GM23338 (cell line): ENCODE measurements around the gene CPHXL. TPM values are rescaled to one million over a fixed set of nuclear protein-coding genes. Genes with fewer than 3 reads are reported as not detected.

Source experiments
- ATAC-seq: fragments of 200-7000 bp; cut with Tn5 transposase; 3 replicates; pipeline ENCODE4 v1.9.1; 2020
- DNase-seq: peaks from one replicate; pipeline ENCODE4 v3.0.0-alpha.2; 2015; ENCODE audit warnings: low spot score
- H2AFZ ChIP-seq: fragments of 200-600 bp; sonication (generic); 2 replicates; pipeline ENCODE4 v1.8.0; 2016; ENCODE audit warnings: antibody characterized with exemption, mild to moderate bottlenecking, moderate library complexity
- H3F3A ChIP-seq: fragments of 200-600 bp; sonication (generic); replicated peaks from 2 replicates; pipeline ENCODE4 v1.8.0; 2017; ENCODE audit warnings: antibody characterized with exemption, mixed run types, low read depth
- H3K27ac ChIP-seq: fragments of 200-600 bp; sonication (generic); 2 replicates; pipeline ENCODE4 v1.6.1; 2016; ENCODE audit warnings: low read depth
- H3K27me3 ChIP-seq: fragments of 200-600 bp; sonication (generic); 2 replicates; pipeline ENCODE4 v1.8.0; 2016; ENCODE audit warnings: mild to moderate bottlenecking, mixed run types, moderate library complexity; ENCODE audit not compliant: insufficient read depth
- H3K36me3 ChIP-seq: fragments of 200-600 bp; sonication (generic); 2 replicates; pipeline ENCODE4 v1.8.0; 2016; ENCODE audit warnings: mild to moderate bottlenecking; ENCODE audit not compliant: insufficient read depth
- H3K4me1 ChIP-seq: fragments of 200-600 bp; sonication (generic); 2 replicates; pipeline ENCODE4 v1.8.0; 2016; ENCODE audit warnings: mild to moderate bottlenecking, moderate library complexity; ENCODE audit not compliant: insufficient read depth
- H3K4me2 ChIP-seq: fragments of 200-600 bp; sonication (generic); 2 replicates; pipeline ENCODE4 v1.7.1; 2017; ENCODE audit warnings: mixed run types
- H3K4me3 ChIP-seq: fragments of 200-600 bp; sonication (generic); 2 replicates; pipeline ENCODE4 v1.6.1; 2016; ENCODE audit warnings: mixed run types
- H3K79me2 ChIP-seq: fragments of 200-600 bp; sonication (generic); replicated peaks from 2 replicates; pipeline ENCODE4 v1.8.0; 2017; ENCODE audit warnings: mild to moderate bottlenecking; ENCODE audit not compliant: insufficient read depth
- H3K9me2 ChIP-seq: fragments of 200-600 bp; sonication (generic); 2 replicates; pipeline ENCODE4 v1.8.0; 2017; ENCODE audit not compliant: insufficient read depth
- H4K20me1 ChIP-seq: fragments of 200-600 bp; sonication (generic); replicated peaks from 2 replicates; pipeline ENCODE4 v1.8.0; 2017; ENCODE audit warnings: mild to moderate bottlenecking; ENCODE audit not compliant: insufficient read depth
- H3K27ac Mint-ChIP-seq: 2 replicates; pipeline ENCODE4 v1.8.0; 2020; ENCODE audit warnings: inconsistent platforms, mild to moderate bottlenecking, moderate library complexity, mixed read lengths
- H3K27me3 Mint-ChIP-seq: 3 replicates; pipeline ENCODE4 v1.8.0; 2022; ENCODE audit warnings: low read depth, mild to moderate bottlenecking, moderate library complexity, mixed read lengths, inconsistent platforms; ENCODE audit not compliant: insufficient read depth, poor library complexity
- H3K36me3 Mint-ChIP-seq: 3 replicates; pipeline ENCODE4 v1.8.0; 2021; ENCODE audit warnings: low read depth, mild to moderate bottlenecking, inconsistent platforms, moderate library complexity, mixed read lengths
- H3K4me1 Mint-ChIP-seq: 3 replicates; pipeline ENCODE4 v1.8.0; 2020; ENCODE audit warnings: mild to moderate bottlenecking, inconsistent platforms, mixed read lengths
- H3K4me3 Mint-ChIP-seq: 3 replicates; pipeline ENCODE4 v1.8.0; 2021; ENCODE audit warnings: moderate library complexity, mild to moderate bottlenecking, inconsistent platforms, mixed read lengths
- H3K9me3 Mint-ChIP-seq: 3 replicates; pipeline ENCODE4 v1.8.0; 2020; ENCODE audit warnings: moderate library complexity, mild to moderate bottlenecking, inconsistent platforms, mixed read lengths
- CTCF ChIP-seq, 2 experiments: fragments of 200-600 bp in 1 of 2; sonication (generic) in 1 of 2; conservative IDR thresholded peaks; 2 replicates each; pipeline versions ENCODE4 v1.5.1 to v1.6.1; 2016 to 2017; ENCODE audit warnings: antibody characterized with exemption in 2 of 2, low read depth in 2 of 2, mild to moderate bottlenecking in 2 of 2, moderate library complexity in 1 of 2
- ETS1 ChIP-seq: IDR thresholded peaks from 2 replicates; pipeline ENCODE4 v1.6.1; 2016; ENCODE audit warnings: antibody characterized with exemption
- EZH2 ChIP-seq: fragments of 200-600 bp; sonication (generic); IDR thresholded peaks from one replicate; pipeline ENCODE4 v1.8.0; 2017; ENCODE audit warnings: antibody characterized with exemption, mild to moderate bottlenecking, low read depth; ENCODE audit not compliant: unreplicated experiment
- EZH2phosphoT487 ChIP-seq: fragments of 200-600 bp; sonication (generic); IDR thresholded peaks from one replicate; pipeline ENCODE4 v1.8.1; 2018; ENCODE audit warnings: antibody characterized with exemption; ENCODE audit not compliant: unreplicated experiment
- JUNB ChIP-seq: IDR thresholded peaks from one replicate; pipeline ENCODE4 v1.6.1; 2016; ENCODE audit warnings: antibody characterized with exemption; ENCODE audit not compliant: unreplicated experiment
- POLR2AphosphoS5 ChIP-seq: IDR thresholded peaks from 2 replicates; pipeline ENCODE4 v1.6.1; 2016; ENCODE audit warnings: antibody characterized with exemption, low read depth
- REST ChIP-seq: IDR thresholded peaks from one replicate; pipeline ENCODE4 v1.6.1; 2018; ENCODE audit warnings: antibody characterized with exemption; ENCODE audit not compliant: unreplicated experiment
- ZNF114 ChIP-seq: fragments of 250-450 bp; sonication (Bioruptor Pico); IDR thresholded peaks from 2 replicates; pipeline ENCODE4 v1.5.0; 2020; ENCODE audit warnings: mild to moderate bottlenecking, moderate library complexity
- ZNF331 ChIP-seq: fragments of 250-450 bp; sonication (Bioruptor Pico); IDR thresholded peaks from 2 replicates; pipeline ENCODE4 v1.5.0; 2020; ENCODE audit warnings: low read depth, mild to moderate bottlenecking, moderate library complexity
- ZNF462 ChIP-seq: fragments of 250-450 bp; sonication (Bioruptor Pico); IDR thresholded peaks from 2 replicates; pipeline ENCODE4 v1.5.0; 2020; ENCODE audit warnings: mild to moderate bottlenecking, moderate library complexity
- polyA plus RNA-seq: library from polyadenylated mRNA; unstranded; fragments of >200 nt; fragmentation: Nextera tagmentation; extraction: Ambion mirVana; gene quantifications from 2 replicates; pipeline ENCODE4 v1.2.1, GENCODE V29; 2016
- total RNA-seq: library from RNA; depleted of rRNA; stranded (reverse); fragments of >200 nt; shearing (Covaris generic); gene quantifications from 2 replicates; pipeline ENCODE4 v1.2.3, GENCODE V29; 2014

The CPHXL gene
- total and polyA plus RNA-seq, 2 experiments from 2014 or later: not detected

GRCh38 chr16:75763204-75763603, 36.9 kb upstream of the CPHXL start:
- Histone ChIP-seq H2AFZ (no peak overlapping the region), H3K9me2 (no peaks in the 10 kb centered on the region), H3K36me3 (no peaks in the 10 kb centered on the region), H3K27me3 (no peaks in the 10 kb centered on the region; the same call in 1 of the 2 replicates), H3K27ac (no peak overlapping the region), H3K4me2 (no peak overlapping the region), H3K79me2 (no peaks in the 10 kb centered on the region), H3K4me3 (no peak overlapping the region), H3F3A (no peaks in the 10 kb centered on the region), H4K20me1 (no peaks in the 10 kb centered on the region), H3K4me1 (no peaks in the 10 kb centered on the region)
- H3K27ac Mint-ChIP-seq: no peak overlapping the region
- no peak for ATAC-seq
- H3K36me3 Mint-ChIP-seq: peaks cover 2% of the 10 kb centered on the region; the same call in 1 of the 3 replicates
- TF ChIP-seq ZNF114 (CRISPR knock-in tag) (no peak), EZH2 (no peak), JUNB (no peak), POLR2AphosphoS5 (no peak), REST (no peak), CTCF (conservative IDR thresholded peaks at IDR 0.05; ENCODE audit: low read depth in 2 of 2) (no peak), EZH2phosphoT487 (no peak), ETS1 (no peak)
- peak; percentile 17 for DNase-seq
- no peak overlapping the region for H3K4me3 Mint-ChIP-seq
- peaks cover 4% of the 10 kb centered on the region for H3K27me3 Mint-ChIP-seq
- peaks cover 2% of the 10 kb centered on the region; the same call in 1 of the 3 replicates for H3K4me1 Mint-ChIP-seq
- H3K9me3 Mint-ChIP-seq: peaks cover 30% of the 10 kb centered on the region

- Histone ChIP-seq H3F3A (no peaks in the 10 kb centered on the region), H4K20me1 (no peaks in the 10 kb centered on the region), H3K4me2 (no peak overlapping the region), H3K27me3 (no peaks in the 10 kb centered on the region; the same call in 1 of the 2 replicates), H3K27ac (no peak overlapping the region), H3K4me1 (no peaks in the 10 kb centered on the region), H3K9me2 (no peaks in the 10 kb centered on the region), H3K79me2 (no peaks in the 10 kb centered on the region), H3K4me3 (no peak overlapping the region), H2AFZ (no peak overlapping the region), H3K36me3 (no peaks in the 10 kb centered on the region)
- no peak for DNase-seq
- no peak overlapping the region for H3K27ac Mint-ChIP-seq
- H3K27me3 Mint-ChIP-seq: peaks cover 1% of the 10 kb centered on the region
- H3K4me1 Mint-ChIP-seq: peaks cover 2% of the 10 kb centered on the region; the same call in 1 of the 3 replicates
- H3K4me3 Mint-ChIP-seq: no peak overlapping the region
- peaks cover 2% of the 10 kb centered on the region; the same call in 1 of the 3 replicates for H3K36me3 Mint-ChIP-seq
- ATAC-seq: no peak
- H3K9me3 Mint-ChIP-seq: peaks cover 30% of the 10 kb centered on the region
- TF ChIP-seq ZNF331 (CRISPR knock-in tag) (no peak), ZNF114 (CRISPR knock-in tag) (no peak), ZNF462 (CRISPR knock-in tag) (no peak), JUNB (no peak)
These were observed 36.5 kb upstream of the CPHXL start for GRCh38 chr16:75762746-75763145.
